AG04450 (cell line): ENCODE measurements around the gene LHFPL2. TPM values are rescaled to one million over a fixed set of nuclear protein-coding genes. Genes with fewer than 3 reads are reported as not detected.

Source experiments
- CTCF ChIA-PET: fragments of 300-600, 350-600 bp; formaldehyde crosslinking; extraction: SDS; loops from one replicate; lab custom pipeline; 2022; ENCODE audit warnings: antibody characterized with exemption, inconsistent platforms; lab: Charles Lee
- POLR2A ChIA-PET: fragments of 350-600 bp; formaldehyde crosslinking; extraction: SDS; loops from one replicate; lab custom pipeline; 2021; ENCODE audit warnings: antibody characterized with exemption, inconsistent platforms; lab: Yijun Ruan, JAX
- DNase-seq: peaks from one replicate; pipeline ENCODE4 v3.0.0-alpha.2; 2011; ENCODE audit warnings: low read depth, low spot score
- H3K27ac ChIP-seq: one replicate; pipeline ENCODE4 v1.5.1; 2012; ENCODE audit warnings: low read depth, low read length, control low read depth
- H3K27me3 ChIP-seq: one replicate; pipeline ENCODE4 v1.6.0; 2012; ENCODE audit warnings: low read length; ENCODE audit not compliant: control insufficient read depth, insufficient read depth
- H3K4me3 ChIP-seq: 2 replicates; pipeline ENCODE4 v1.5.1; 2011; ENCODE audit warnings: mild to moderate bottlenecking, low read depth, low read length, control low read depth
- H3K9me3 ChIP-seq: 2 replicates; pipeline ENCODE4 v1.5.1; 2012; ENCODE audit warnings: low read length; ENCODE audit not compliant: control insufficient read depth, insufficient read depth
- polyA plus RNA-seq: library from polyadenylated mRNA; depleted of rRNA; stranded (reverse); fragments of >200 nt; gene quantifications from 2 replicates; pipeline ENCODE4 v1.2.3, GENCODE V29; 2011
- TF ChIP-seq, protein P1 (sequence below): IDR thresholded peaks from 2 replicates; pipeline ENCODE4 v1.5.1; 2011; ENCODE audit warnings: low read depth, low read length, control low read depth, inconsistent platforms

Gene LHFPL2
- polyA plus RNA-seq, 1 experiment = 20.1 TPM

GRCh38 chr5:78573318-78573717 is 75.3 kb downstream of the LHFPL2 start:
- no peak for DNase-seq
- ChIA-PET CTCF (no interaction called here), POLR2A (no interaction called here)
- no peaks in the 10 kb centered on the region for H3K9me3 ChIP-seq
- H3K4me3 ChIP-seq = no peak overlapping the region
- no peaks in the 10 kb centered on the region for H3K27me3 ChIP-seq
- no peak overlapping the region for H3K27ac ChIP-seq
- TF ChIP-seq, protein P1, sequence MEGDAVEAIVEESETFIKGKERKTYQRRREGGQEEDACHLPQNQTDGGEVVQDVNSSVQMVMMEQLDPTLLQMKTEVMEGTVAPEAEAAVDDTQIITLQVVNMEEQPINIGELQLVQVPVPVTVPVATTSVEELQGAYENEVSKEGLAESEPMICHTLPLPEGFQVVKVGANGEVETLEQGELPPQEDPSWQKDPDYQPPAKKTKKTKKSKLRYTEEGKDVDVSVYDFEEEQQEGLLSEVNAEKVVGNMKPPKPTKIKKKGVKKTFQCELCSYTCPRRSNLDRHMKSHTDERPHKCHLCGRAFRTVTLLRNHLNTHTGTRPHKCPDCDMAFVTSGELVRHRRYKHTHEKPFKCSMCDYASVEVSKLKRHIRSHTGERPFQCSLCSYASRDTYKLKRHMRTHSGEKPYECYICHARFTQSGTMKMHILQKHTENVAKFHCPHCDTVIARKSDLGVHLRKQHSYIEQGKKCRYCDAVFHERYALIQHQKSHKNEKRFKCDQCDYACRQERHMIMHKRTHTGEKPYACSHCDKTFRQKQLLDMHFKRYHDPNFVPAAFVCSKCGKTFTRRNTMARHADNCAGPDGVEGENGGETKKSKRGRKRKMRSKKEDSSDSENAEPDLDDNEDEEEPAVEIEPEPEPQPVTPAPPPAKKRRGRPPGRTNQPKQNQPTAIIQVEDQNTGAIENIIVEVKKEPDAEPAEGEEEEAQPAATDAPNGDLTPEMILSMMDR = no peak

- no peak overlapping the region for H3K4me3 ChIP-seq
- no peaks in the 10 kb centered on the region for H3K27me3 ChIP-seq
- H3K27ac ChIP-seq = no peak overlapping the region
- CTCF ChIA-PET = no interaction called here
- no peak for DNase-seq
- TF ChIP-seq, protein P1 = no peak
- H3K9me3 ChIP-seq = no peaks in the 10 kb centered on the region
- POLR2A ChIA-PET = no interaction called here
These were observed 77.9 kb downstream of the LHFPL2 start for GRCh38 chr5:78570646-78571045.

- ChIA-PET POLR2A (no interaction called here), CTCF (no interaction called here)
- H3K4me3 ChIP-seq = no peak overlapping the region
- DNase-seq = peak; percentile 56
- no peak overlapping the region for H3K27ac ChIP-seq
- no peaks in the 10 kb centered on the region for H3K9me3 ChIP-seq
- H3K27me3 ChIP-seq = no peaks in the 10 kb centered on the region
- TF ChIP-seq, protein P1 = no peak
These were observed 79.1 kb downstream of the LHFPL2 start for GRCh38 chr5:78569441-78569840.

DNA sequence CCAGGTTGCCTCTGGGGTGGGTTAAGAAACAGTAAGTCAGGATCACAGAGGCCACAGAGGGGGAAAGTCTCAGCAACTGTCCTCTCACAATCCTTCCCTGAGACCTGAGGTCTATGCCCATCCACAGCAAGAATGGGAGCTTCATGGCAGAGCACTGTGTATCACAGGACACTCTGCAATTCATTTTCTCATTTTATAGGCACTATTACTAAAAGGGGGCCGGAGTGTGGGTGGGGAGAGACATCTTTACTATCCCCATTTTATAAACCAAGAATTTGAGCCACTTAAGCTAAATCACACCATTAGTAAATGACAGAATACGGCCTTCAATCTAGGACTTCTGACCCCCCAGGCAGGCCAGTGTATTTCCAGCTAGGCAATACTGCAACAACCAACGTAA is 79.9 kb downstream of the LHFPL2 start:
- POLR2A ChIA-PET = no interaction called here
- H3K9me3 ChIP-seq = no peaks in the 10 kb centered on the region
- CTCF ChIA-PET = no interaction called here
- no peak for DNase-seq
- TF ChIP-seq, protein P1 = no peak
- no peak overlapping the region for H3K27ac ChIP-seq
- H3K27me3 ChIP-seq = no peaks in the 10 kb centered on the region
- no peak overlapping the region for H3K4me3 ChIP-seq

GRCh38 chr5:78568212-78568611 is 80.4 kb downstream of the LHFPL2 start:
- no peaks in the 10 kb centered on the region for H3K27me3 ChIP-seq
- no peak overlapping the region for H3K27ac ChIP-seq
- H3K9me3 ChIP-seq = no peaks in the 10 kb centered on the region
- ChIA-PET CTCF (no interaction called here), POLR2A (no interaction called here)
- no peak overlapping the region for H3K4me3 ChIP-seq
- TF ChIP-seq, protein P1 = no peak
- DNase-seq = no peak
